GM12878 (cell line): ENCODE results near the gene EEF2K.

ENCODE experiments used
- FOXM1 ChIP-seq: IDR thresholded peaks from 2 replicates; pipeline ENCODE4 v1.6.1; 2012; ENCODE audit warnings: low read depth, mild to moderate bottlenecking, inconsistent platforms, low read length, moderate library complexity
- NBN ChIP-seq: fragments of 450-650 bp; IDR thresholded peaks from 2 replicates; pipeline ENCODE4 v1.6.1; 2016
- POLR2A ChIP-seq: IDR thresholded peaks from 2 replicates; pipeline ENCODE4 v1.6.1; 2011; ENCODE audit warnings: low read depth, mild to moderate bottlenecking, low read length
- ZNF622 ChIP-seq: fragments of 450-650 bp; IDR thresholded peaks from 2 replicates; pipeline ENCODE4 v1.6.1; 2017; ENCODE audit warnings: mild to moderate bottlenecking, inconsistent platforms
- TF ChIP-seq, protein P1 (sequence below): IDR thresholded peaks from 2 replicates; pipeline ENCODE4 v1.6.1; 2012; ENCODE audit warnings: mild to moderate bottlenecking, low read depth, low read length
- TF ChIP-seq, protein P2 (sequence below), 3 experiments: IDR thresholded peaks in 2 of 3; conservative IDR thresholded peaks in 1 of 3; 2 replicates each; pipeline ENCODE4 v1.5.1; 2011; ENCODE audit warnings: low read depth in 3 of 3, low read length in 3 of 3, mild to moderate bottlenecking in 3 of 3, control low read depth in 2 of 3, moderate library complexity in 2 of 3, inconsistent platforms in 1 of 3, mixed read lengths in 1 of 3; ENCODE audit not compliant: control insufficient read depth in 2 of 3, insufficient read depth in 1 of 3; ENCODE audit errors: extremely low read depth in 1 of 3

DNA sequence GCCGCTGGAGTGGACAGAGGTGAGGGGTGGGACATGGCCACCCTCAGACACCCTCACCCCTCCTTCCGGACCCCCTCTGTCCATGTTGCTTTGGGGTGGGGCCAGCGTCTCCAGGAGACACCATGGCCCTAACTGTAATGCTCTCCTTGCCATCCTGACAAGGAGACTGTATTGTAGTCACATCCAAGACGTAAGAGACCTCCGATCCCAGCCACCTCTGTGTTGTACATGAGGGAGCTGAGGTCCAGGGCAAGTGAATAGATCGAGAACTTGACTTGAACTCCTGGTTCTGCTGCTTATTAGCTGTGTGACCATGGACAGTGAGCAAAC is 121.3 kb downstream of the EEF2K start:
- TF ChIP-seq, protein P1, sequence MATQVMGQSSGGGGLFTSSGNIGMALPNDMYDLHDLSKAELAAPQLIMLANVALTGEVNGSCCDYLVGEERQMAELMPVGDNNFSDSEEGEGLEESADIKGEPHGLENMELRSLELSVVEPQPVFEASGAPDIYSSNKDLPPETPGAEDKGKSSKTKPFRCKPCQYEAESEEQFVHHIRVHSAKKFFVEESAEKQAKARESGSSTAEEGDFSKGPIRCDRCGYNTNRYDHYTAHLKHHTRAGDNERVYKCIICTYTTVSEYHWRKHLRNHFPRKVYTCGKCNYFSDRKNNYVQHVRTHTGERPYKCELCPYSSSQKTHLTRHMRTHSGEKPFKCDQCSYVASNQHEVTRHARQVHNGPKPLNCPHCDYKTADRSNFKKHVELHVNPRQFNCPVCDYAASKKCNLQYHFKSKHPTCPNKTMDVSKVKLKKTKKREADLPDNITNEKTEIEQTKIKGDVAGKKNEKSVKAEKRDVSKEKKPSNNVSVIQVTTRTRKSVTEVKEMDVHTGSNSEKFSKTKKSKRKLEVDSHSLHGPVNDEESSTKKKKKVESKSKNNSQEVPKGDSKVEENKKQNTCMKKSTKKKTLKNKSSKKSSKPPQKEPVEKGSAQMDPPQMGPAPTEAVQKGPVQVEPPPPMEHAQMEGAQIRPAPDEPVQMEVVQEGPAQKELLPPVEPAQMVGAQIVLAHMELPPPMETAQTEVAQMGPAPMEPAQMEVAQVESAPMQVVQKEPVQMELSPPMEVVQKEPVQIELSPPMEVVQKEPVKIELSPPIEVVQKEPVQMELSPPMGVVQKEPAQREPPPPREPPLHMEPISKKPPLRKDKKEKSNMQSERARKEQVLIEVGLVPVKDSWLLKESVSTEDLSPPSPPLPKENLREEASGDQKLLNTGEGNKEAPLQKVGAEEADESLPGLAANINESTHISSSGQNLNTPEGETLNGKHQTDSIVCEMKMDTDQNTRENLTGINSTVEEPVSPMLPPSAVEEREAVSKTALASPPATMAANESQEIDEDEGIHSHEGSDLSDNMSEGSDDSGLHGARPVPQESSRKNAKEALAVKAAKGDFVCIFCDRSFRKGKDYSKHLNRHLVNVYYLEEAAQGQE: no peak
- TF ChIP-seq ZNF622 (no peak), FOXM1 (no peak), NBN (no peak), POLR2A (no peak)
- TF ChIP-seq, protein P2, sequence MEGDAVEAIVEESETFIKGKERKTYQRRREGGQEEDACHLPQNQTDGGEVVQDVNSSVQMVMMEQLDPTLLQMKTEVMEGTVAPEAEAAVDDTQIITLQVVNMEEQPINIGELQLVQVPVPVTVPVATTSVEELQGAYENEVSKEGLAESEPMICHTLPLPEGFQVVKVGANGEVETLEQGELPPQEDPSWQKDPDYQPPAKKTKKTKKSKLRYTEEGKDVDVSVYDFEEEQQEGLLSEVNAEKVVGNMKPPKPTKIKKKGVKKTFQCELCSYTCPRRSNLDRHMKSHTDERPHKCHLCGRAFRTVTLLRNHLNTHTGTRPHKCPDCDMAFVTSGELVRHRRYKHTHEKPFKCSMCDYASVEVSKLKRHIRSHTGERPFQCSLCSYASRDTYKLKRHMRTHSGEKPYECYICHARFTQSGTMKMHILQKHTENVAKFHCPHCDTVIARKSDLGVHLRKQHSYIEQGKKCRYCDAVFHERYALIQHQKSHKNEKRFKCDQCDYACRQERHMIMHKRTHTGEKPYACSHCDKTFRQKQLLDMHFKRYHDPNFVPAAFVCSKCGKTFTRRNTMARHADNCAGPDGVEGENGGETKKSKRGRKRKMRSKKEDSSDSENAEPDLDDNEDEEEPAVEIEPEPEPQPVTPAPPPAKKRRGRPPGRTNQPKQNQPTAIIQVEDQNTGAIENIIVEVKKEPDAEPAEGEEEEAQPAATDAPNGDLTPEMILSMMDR (IDR thresholded peaks at IDR 0.05 in 2 of 3, conservative IDR thresholded peaks at IDR 0.05 in 1 of 3; ENCODE audit: control insufficient read depth in 2 of 3, extremely low read depth in 1 of 3, insufficient read depth in 1 of 3, low read depth in 3 of 3, low read length in 3 of 3): no peak
